Measurements from ENCODE around the gene EML6.

DNA sequence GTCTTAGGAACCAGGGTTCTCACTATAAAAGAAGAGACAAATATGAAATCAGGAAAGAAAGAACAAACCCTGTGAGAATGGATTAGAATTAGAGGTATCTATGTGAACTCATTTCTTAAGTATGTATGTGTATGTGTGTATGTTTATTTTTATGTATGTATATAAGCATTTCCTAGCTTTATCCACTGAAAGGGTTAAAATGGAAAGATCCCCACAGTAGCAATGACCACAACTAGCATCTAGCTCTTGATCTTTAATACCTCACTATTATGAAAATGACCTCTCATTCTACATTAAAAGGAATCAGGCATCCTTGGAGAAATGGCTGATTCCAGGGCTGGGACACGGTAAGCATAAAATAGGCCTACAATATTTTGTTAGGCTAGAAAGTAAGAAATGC is 295.2 kb downstream of the EML6 start:
- TF ChIP-seq, protein P1, sequence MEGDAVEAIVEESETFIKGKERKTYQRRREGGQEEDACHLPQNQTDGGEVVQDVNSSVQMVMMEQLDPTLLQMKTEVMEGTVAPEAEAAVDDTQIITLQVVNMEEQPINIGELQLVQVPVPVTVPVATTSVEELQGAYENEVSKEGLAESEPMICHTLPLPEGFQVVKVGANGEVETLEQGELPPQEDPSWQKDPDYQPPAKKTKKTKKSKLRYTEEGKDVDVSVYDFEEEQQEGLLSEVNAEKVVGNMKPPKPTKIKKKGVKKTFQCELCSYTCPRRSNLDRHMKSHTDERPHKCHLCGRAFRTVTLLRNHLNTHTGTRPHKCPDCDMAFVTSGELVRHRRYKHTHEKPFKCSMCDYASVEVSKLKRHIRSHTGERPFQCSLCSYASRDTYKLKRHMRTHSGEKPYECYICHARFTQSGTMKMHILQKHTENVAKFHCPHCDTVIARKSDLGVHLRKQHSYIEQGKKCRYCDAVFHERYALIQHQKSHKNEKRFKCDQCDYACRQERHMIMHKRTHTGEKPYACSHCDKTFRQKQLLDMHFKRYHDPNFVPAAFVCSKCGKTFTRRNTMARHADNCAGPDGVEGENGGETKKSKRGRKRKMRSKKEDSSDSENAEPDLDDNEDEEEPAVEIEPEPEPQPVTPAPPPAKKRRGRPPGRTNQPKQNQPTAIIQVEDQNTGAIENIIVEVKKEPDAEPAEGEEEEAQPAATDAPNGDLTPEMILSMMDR (IDR thresholded peaks at IDR 0.05): no peak
- no peak for TF ChIP-seq POLR2A (IDR thresholded peaks at IDR 0.05)

All from Peyer's patch (tissue), 4 donors.